Measurements from ENCODE around the gene BCKDHB. TPM values are rescaled to one million over a fixed set of nuclear protein-coding genes. Genes with fewer than 3 reads are reported as not detected.

Gene BCKDHB
- total RNA-seq, 1 experiment from 2014 or later: 20.0 TPM

DNA sequence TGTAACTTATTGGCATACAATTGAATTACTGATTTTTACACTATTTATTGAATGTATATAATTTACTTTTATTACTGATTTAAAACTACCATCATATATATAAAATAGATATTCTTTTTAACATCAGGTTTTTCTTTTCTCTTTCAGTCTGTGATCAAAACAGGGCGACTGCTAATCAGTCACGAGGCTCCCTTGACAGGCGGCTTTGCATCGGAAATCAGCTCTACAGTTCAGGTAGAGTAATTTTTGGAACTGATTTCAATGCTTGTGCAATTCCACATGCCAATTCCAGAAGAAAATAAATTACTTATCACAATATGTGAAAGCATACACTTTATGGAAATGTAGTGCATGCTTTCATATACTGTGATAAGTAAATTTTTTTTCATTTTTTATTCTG, 166.5 kb downstream of the BCKDHB start:
- H3K27me3 ChIP-seq (replicated peaks; ENCODE audit: insufficient read depth, low read depth, low read length, poor library complexity): no peaks in the 10 kb centered on the region
- DNase-seq (ENCODE audit: low spot score): no peak
- H3K9me3 ChIP-seq (ENCODE audit: low read depth, low read length, poor library complexity, severe bottlenecking): no peaks in the 10 kb centered on the region
- ChIA-PET CTCF (no interaction called here), POLR2A (ENCODE audit: low non-redundant PET) (no interaction called here)
- BruUV-seq (replicated peaks): no TSS peak
- intact Hi-C loops (cut with micrococcal nuclease; ENCODE audit: unreplicated experiment): no loop called here
- no peak for TF ChIP-seq EZH2 (IDR thresholded peaks at IDR 0.05; ENCODE audit: borderline replicate concordance, low read depth, low read length, poor library complexity, severe bottlenecking)
- TF ChIP-seq, protein P1, sequence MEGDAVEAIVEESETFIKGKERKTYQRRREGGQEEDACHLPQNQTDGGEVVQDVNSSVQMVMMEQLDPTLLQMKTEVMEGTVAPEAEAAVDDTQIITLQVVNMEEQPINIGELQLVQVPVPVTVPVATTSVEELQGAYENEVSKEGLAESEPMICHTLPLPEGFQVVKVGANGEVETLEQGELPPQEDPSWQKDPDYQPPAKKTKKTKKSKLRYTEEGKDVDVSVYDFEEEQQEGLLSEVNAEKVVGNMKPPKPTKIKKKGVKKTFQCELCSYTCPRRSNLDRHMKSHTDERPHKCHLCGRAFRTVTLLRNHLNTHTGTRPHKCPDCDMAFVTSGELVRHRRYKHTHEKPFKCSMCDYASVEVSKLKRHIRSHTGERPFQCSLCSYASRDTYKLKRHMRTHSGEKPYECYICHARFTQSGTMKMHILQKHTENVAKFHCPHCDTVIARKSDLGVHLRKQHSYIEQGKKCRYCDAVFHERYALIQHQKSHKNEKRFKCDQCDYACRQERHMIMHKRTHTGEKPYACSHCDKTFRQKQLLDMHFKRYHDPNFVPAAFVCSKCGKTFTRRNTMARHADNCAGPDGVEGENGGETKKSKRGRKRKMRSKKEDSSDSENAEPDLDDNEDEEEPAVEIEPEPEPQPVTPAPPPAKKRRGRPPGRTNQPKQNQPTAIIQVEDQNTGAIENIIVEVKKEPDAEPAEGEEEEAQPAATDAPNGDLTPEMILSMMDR (conservative IDR thresholded peaks at IDR 0.05; ENCODE audit: low read depth, low read length): no peak
- no peak overlapping the region for H3K27ac ChIP-seq (ENCODE audit: low read depth, low read length, poor library complexity, severe bottlenecking)
- H3K4me1 ChIP-seq (ENCODE audit: insufficient read depth, low read length, poor library complexity, severe bottlenecking): no peaks in the 10 kb centered on the region
- H3K36me3 ChIP-seq (ENCODE audit: insufficient read depth, low read length, poor library complexity, severe bottlenecking): no peaks in the 10 kb centered on the region
- H3K4me3 ChIP-seq (ENCODE audit: low read depth, low read length, poor library complexity, severe bottlenecking): no peak overlapping the region

DNA sequence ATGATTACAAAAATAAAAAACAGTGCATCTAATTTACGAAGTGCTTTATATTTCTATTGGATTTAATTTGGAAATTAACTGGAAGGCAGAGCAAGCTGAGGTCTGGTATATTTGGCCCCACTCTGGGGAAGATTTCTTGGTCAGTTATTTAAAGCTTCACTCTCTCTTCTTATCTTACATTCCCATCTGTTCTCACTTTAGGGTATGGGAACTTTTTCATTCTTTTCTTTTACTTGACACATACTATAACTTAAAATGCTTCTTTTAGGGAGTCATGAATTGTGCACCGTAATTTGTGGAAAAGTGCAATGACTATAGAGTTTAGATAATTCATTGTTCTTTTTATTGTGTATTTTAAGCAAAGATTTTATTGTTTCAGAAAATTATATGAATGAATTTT, 170.4 kb downstream of the BCKDHB start:
- no peak overlapping the region for H3K4me3 ChIP-seq (ENCODE audit: low read depth, low read length, poor library complexity, severe bottlenecking)
- H3K9me3 ChIP-seq (ENCODE audit: low read depth, low read length, poor library complexity, severe bottlenecking): no peaks in the 10 kb centered on the region
- H3K27ac ChIP-seq (ENCODE audit: low read depth, low read length, poor library complexity, severe bottlenecking): no peak overlapping the region
- H3K4me1 ChIP-seq (ENCODE audit: insufficient read depth, low read length, poor library complexity, severe bottlenecking): no peaks in the 10 kb centered on the region
- POLR2A ChIA-PET (ENCODE audit: low non-redundant PET): no interaction called here
- no TSS peak for BruUV-seq (replicated peaks)
- H3K27me3 ChIP-seq (replicated peaks; ENCODE audit: insufficient read depth, low read depth, low read length, poor library complexity): no peaks in the 10 kb centered on the region
- TF ChIP-seq, protein P1 (conservative IDR thresholded peaks at IDR 0.05; ENCODE audit: low read depth, low read length): no peak
- TF ChIP-seq EZH2 (IDR thresholded peaks at IDR 0.05; ENCODE audit: borderline replicate concordance, low read depth, low read length, poor library complexity, severe bottlenecking): no peak
- CTCF ChIA-PET: no interaction called here
- intact Hi-C loops (cut with micrococcal nuclease; ENCODE audit: unreplicated experiment): no loop called here
- no peaks in the 10 kb centered on the region for H3K36me3 ChIP-seq (ENCODE audit: insufficient read depth, low read length, poor library complexity, severe bottlenecking)
- no peak for DNase-seq (ENCODE audit: low spot score)

DNA sequence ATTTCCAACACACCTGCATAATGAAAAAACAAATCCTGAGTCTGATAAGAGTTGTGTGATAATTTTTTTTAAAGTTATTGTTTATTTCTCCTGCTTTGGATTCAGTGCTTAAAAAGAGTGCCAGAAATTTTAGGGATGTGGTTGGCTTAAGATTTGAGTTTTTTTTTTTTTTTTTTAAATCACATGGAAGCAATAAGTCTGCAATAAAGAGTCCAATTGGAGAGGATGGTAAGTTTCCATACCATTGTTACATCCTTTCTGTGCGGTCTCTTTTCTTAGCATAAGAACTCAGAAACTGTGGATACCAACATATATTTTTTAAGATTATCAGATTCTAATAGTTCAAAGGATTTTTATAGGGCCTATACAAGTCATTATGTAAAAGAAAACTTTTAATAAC, 171.0 kb downstream of the BCKDHB start:
- DNase-seq (ENCODE audit: low spot score): no peak
- Histone ChIP-seq H3K36me3 (ENCODE audit: insufficient read depth, low read length, poor library complexity, severe bottlenecking) (no peaks in the 10 kb centered on the region), H3K4me1 (ENCODE audit: insufficient read depth, low read length, poor library complexity, severe bottlenecking) (no peaks in the 10 kb centered on the region), H3K9me3 (ENCODE audit: low read depth, low read length, poor library complexity, severe bottlenecking) (no peaks in the 10 kb centered on the region), H3K27ac (ENCODE audit: low read depth, low read length, poor library complexity, severe bottlenecking) (no peak overlapping the region), H3K27me3 (replicated peaks; ENCODE audit: insufficient read depth, low read depth, low read length, poor library complexity) (no peaks in the 10 kb centered on the region), H3K4me3 (ENCODE audit: low read depth, low read length, poor library complexity, severe bottlenecking) (no peak overlapping the region)
- CTCF ChIA-PET: no interaction called here
- BruUV-seq (replicated peaks): no TSS peak
- intact Hi-C loops (cut with micrococcal nuclease; ENCODE audit: unreplicated experiment): no loop called here
- no peak for TF ChIP-seq EZH2 (IDR thresholded peaks at IDR 0.05; ENCODE audit: borderline replicate concordance, low read depth, low read length, poor library complexity, severe bottlenecking)
- TF ChIP-seq, protein P1 (conservative IDR thresholded peaks at IDR 0.05; ENCODE audit: low read depth, low read length): no peak
- POLR2A ChIA-PET (ENCODE audit: low non-redundant PET): no interaction called here
